Skin of body (tissue), 3 donors: ENCODE measurements around the gene F5. TPM values are rescaled to one million over a fixed set of nuclear protein-coding genes. Genes with fewer than 3 reads are reported as not detected.

Experiments
- DNase-seq: peaks from one replicate; lab custom pipeline; 2025; lab: John Stamatoyannopoulos, UW
- small RNA-seq: library from RNA; depleted of rRNA; stranded (forward); fragments of <200 nt; gene quantifications from one replicate; pipeline ENCODE3, GENCODE V24; 2014; ENCODE audit warnings: low replicate concordance
- total RNA-seq: library from RNA; depleted of rRNA; stranded (reverse); fragments of >200 nt; gene quantifications from one replicate; pipeline ENCODE4 v1.2.3, GENCODE V29; 2014

F5 gene
- total RNA-seq, 1 donor from 2014 or later = 0.89 TPM

DNA sequence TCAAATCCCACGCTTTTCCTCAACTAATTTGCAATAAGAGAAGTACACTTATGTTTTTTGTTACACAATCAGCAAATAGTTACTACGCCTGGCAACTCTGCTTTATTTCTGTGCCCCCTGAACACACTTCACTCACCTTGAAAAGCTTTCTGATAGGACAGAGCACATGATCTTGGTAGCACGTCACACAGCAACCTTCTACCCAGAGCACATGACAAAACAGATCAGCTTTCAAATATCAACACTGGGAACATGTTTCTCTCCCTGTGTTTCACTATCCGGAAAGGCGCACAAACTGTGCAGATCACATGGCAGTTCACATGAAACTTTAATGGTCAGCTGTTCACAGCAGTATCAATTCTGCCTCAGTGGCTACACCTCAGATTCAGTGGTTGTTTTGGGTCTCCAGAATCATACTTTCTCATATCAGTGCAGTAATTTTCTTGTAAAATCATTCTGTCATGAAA, 102.7 kb downstream of the F5 start:
- DNase-seq = peak; percentile 8

DNA sequence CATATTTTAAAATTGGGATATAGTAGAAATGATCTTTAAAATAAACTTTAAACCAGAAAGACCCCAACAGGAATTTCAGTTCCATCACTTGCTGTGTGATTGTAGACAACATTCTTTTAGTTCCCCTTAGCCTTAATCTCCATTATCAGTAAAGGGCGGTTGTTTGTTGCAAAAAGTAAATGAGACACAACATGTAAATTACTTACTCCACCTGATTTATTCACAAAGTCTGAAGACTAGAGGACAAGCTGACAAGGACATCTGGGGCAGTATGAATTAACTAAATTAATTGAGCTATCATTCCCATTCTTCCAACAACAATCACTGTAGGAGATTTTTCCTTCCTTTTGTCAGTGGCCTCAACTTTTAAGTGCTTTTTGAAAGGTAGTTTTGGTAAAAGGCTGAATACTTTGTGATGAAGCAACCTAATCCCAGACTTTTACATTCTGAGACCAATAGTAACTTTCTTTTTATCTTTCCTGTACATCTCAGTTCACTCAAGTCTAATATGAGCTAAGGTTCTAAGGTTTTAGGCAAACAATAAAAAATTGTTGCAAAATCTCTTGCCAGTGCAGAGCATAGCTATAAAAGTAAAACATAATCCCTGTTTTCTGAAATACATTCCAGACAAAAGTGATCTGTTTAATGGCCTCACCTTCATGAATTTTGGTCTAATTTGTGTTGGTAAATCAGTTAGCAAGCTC, 106.8 kb downstream of the F5 start:
- DNase-seq = no peak

DNA sequence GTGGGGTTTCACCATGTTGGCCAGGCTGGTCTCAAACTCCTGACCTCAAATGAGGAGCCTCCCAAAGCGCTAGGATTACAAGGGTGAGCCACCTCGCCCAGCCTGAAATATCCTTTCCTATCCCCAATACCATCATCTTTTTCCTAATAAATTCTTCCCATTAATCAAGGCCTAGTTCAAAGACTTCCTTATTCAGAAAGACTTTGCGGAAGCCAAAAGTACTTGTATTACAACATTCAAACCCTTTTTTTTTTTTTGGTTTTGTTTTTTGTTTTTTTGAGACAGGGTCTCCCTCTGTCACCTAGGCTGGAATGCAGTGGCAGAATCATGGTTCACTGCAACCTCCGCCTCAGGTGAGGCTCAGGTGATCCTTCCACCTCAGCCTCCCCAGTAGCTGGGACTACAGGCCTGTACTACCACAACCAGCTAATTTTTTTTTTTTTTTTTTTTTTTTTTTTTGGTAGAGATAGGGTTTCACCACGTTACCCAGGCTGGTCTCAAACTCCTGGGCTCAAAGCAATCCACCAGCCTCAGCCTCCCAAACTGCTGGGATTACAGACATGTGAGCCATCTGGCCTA, 108.1 kb downstream of the F5 start:
- DNase-seq = no peak

- no peak for DNase-seq
Observed at GRCh38 chr1:169475806-169476387, 110.4 kb downstream of the F5 start.

DNA sequence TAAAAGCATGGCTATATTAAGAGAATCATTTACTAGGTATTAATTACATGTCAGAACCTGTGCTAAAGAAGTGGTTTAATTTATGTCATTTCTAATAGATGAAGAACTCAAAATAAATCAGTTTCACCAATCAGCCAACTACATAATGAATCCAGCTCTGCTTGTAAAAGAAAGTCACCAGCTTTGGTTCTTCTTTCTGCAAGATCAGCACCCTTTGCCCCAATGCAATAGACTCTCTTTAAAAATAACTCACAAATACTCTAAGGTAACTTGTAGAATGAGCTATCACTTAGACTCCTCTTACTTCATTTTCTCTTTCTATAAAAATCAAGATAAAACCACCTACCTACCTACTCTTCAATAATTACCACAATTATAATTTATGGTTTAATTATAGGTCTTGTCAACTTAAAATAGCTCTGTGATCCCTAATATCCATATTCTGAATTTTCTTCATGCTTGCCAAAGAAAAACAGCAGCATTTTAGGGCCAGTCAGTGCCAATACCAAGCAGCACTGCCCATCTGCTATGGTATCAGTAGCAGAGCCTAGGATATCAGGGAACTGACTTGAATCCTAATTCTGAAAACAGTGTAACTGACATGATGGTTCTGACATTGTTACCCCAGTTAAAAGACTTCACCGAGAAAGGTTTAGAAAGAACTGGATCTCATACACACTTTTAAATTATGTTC, 111.8 kb downstream of the F5 start:
- no peak for DNase-seq

GRCh38 chr1:169473347-169473746, 112.9 kb downstream of the F5 start:
- no peak for DNase-seq

DNA sequence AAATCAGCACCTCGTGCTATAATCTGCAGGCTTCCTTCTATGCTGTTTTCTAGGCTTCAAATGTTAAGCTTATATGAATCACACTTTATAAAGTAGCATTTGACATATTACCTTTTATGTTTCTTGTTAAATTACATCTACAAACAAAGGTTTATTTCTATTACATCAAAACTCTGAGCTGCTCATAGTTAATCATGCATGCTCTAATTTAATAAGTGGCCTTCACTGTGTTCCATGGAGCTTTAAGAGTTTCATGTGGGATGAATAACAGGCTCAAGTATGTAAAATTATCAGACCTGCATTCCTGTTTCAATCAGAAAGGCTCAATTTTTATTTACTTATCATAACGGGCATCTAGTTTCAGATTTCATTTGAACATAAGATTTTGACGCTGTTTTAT, 113.5 kb downstream of the F5 start:
- no peak for DNase-seq

DNA sequence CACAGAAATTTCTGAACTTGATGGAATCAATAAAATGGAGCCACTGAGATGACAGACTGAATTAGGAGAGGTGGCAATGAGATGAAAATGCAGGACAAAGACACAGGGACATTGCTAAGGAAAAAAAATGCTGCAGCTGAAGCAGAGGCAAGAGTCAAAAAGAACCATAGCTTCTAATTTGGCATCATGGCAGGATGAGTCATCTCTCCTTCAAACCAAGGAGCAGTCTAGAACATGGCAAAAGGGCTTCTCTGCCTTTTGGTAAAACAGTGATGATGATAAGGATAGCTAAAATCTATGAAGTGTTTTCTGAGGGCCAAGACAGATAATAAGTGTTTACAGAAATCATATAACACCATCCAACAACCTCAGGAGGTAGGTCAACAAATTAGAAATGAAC, 117.3 kb downstream of the F5 start:
- no peak for DNase-seq

- no peak for DNase-seq
Observed at GRCh38 chr1:169466259-169467230, 119.7 kb downstream of the F5 start.

- DNase-seq = no peak
Observed at GRCh38 chr1:169465281-169465680, 121.0 kb downstream of the F5 start.

Small RNA genes lying within 50 kb of the gene (small RNA-seq; reads per million reads assigned to genes)
- gene AL021068.2 = not detected

Other genes starting within 250 kb of the F5 start
- 12.8 TPM for gene NME7, start 218.7 kb downstream of the F5 start, total RNA-seq
- gene BLZF1, start 218.3 kb downstream of the F5 start, total RNA-seq = 32.7 TPM
- 0.30 TPM for gene CCDC181, start 159.0 kb downstream of the F5 start, total RNA-seq
- gene SLC19A2, start 100.5 kb downstream of the F5 start, total RNA-seq = 23.9 TPM
- gene SELP, start 43.6 kb upstream of the F5 start, total RNA-seq = 1.4 TPM
- 12.3 TPM for gene SELL, start 125.1 kb upstream of the F5 start, total RNA-seq
- gene SELE, start 147.6 kb upstream of the F5 start, total RNA-seq = 14.0 TPM
- gene METTL18, start 208.4 kb upstream of the F5 start, total RNA-seq = 7.6 TPM